H9 (cell line): ENCODE data around the gene GPM6B. TPM values are rescaled to one million over a fixed set of nuclear protein-coding genes. Genes with fewer than 3 reads are reported as not detected.

ENCODE experiments used
- DNase-seq: peaks from one replicate; pipeline ENCODE4 v3.0.0-alpha.2; 2017
- H2AFZ ChIP-seq: one replicate; pipeline ENCODE4 v1.6.1; 2013; ENCODE audit warnings: mild to moderate bottlenecking, low read length, control low read depth, moderate library complexity
- H2AK5ac ChIP-seq: 2 replicates; pipeline ENCODE4 v1.6.1; 2013; ENCODE audit warnings: low read length, control low read depth, mixed read lengths; ENCODE audit not compliant: insufficient read length
- H2BK120ac ChIP-seq: one replicate; pipeline ENCODE4 v1.6.1; 2013; ENCODE audit warnings: low read depth, mild to moderate bottlenecking, low read length, control low read depth, inconsistent platforms; ENCODE audit not compliant: poor library complexity, severe bottlenecking
- H2BK12ac ChIP-seq: 2 replicates; pipeline ENCODE4 v1.6.1; 2013; ENCODE audit warnings: low read length, control low read depth, mixed read lengths, low read depth; ENCODE audit not compliant: insufficient read length
- H2BK15ac ChIP-seq: 2 replicates; pipeline ENCODE4 v1.6.1; 2013; ENCODE audit warnings: low read depth, low read length, control low read depth
- H2BK20ac ChIP-seq: one replicate; pipeline ENCODE4 v1.6.1; 2013; ENCODE audit warnings: low read depth, mild to moderate bottlenecking, low read length, control low read depth, inconsistent platforms; ENCODE audit not compliant: poor library complexity, severe bottlenecking
- H2BK5ac ChIP-seq: 2 replicates; pipeline ENCODE4 v1.6.1; 2013; ENCODE audit warnings: low read length, control low read depth, mixed read lengths; ENCODE audit not compliant: insufficient read length
- H3K14ac ChIP-seq: 2 replicates; pipeline ENCODE4 v1.6.1; 2013; ENCODE audit warnings: low read length, control low read depth; ENCODE audit not compliant: insufficient read depth
- H3K18ac ChIP-seq: 2 replicates; pipeline ENCODE4 v1.6.1; 2013; ENCODE audit warnings: low read depth, mild to moderate bottlenecking, mixed read lengths, low read length, control low read depth; ENCODE audit not compliant: insufficient read length
- H3K23ac ChIP-seq: 2 replicates; pipeline ENCODE4 v1.6.1; 2013; ENCODE audit warnings: low read length, control low read depth, mixed read lengths, low read depth; ENCODE audit not compliant: insufficient read length
- H3K23me2 ChIP-seq: 2 replicates; pipeline ENCODE4 v1.6.1; 2013; ENCODE audit warnings: low read depth, mild to moderate bottlenecking, mixed read lengths, low read length, control low read depth; ENCODE audit not compliant: insufficient read length, poor library complexity, severe bottlenecking
- H3K27ac ChIP-seq: 2 replicates; pipeline ENCODE4 v1.5.1; 2013; ENCODE audit warnings: low read length, control low read depth, mixed read lengths, low read depth; ENCODE audit not compliant: insufficient read length
- H3K27me3 ChIP-seq: 2 replicates; pipeline ENCODE4 v1.6.1; 2013; ENCODE audit warnings: low read length, control low read depth, inconsistent platforms; ENCODE audit not compliant: insufficient read depth
- H3K4ac ChIP-seq: 2 replicates; pipeline ENCODE4 v1.6.1; 2013; ENCODE audit warnings: low read depth, mild to moderate bottlenecking, control low read depth, inconsistent platforms, low read length, moderate library complexity
- H3K4me1 ChIP-seq: 2 replicates; pipeline ENCODE4 v1.6.1; 2013; ENCODE audit warnings: low read length, control low read depth, inconsistent platforms; ENCODE audit not compliant: insufficient read depth
- H3K4me2 ChIP-seq: 2 replicates; pipeline ENCODE4 v1.6.1; 2013; ENCODE audit warnings: low read length, control low read depth, mixed read lengths; ENCODE audit not compliant: insufficient read length, insufficient read depth
- H3K56ac ChIP-seq: 2 replicates; pipeline ENCODE4 v1.6.1; 2013; ENCODE audit warnings: low read depth, mild to moderate bottlenecking, mixed read lengths, low read length, control low read depth; ENCODE audit not compliant: insufficient read length
- H3K79me1 ChIP-seq: 2 replicates; pipeline ENCODE4 v1.6.1; 2013; ENCODE audit warnings: low read depth, mild to moderate bottlenecking, moderate library complexity, low read length, control low read depth, inconsistent platforms; ENCODE audit not compliant: insufficient read depth, poor library complexity, severe bottlenecking
- H3K79me2 ChIP-seq: 2 replicates; pipeline ENCODE4 v1.6.1; 2013; ENCODE audit warnings: low read length, control low read depth, inconsistent platforms; ENCODE audit not compliant: insufficient read depth
- H3K9ac ChIP-seq: 2 replicates; pipeline ENCODE4 v1.6.1; 2013; ENCODE audit warnings: low read length, control low read depth, mixed read lengths; ENCODE audit not compliant: insufficient read length; ENCODE audit errors: extremely low read depth
- H3K9me3 ChIP-seq: one replicate; pipeline ENCODE4 v1.6.1; 2013; ENCODE audit warnings: low read depth, low read length, inconsistent platforms; ENCODE audit not compliant: control insufficient read depth
- H3T11ph ChIP-seq: one replicate; pipeline ENCODE4 v1.6.1; 2013; ENCODE audit warnings: mild to moderate bottlenecking, low read length, control low read depth, inconsistent platforms
- H4K20me1 ChIP-seq: one replicate; pipeline ENCODE4 v1.6.1; 2013; ENCODE audit not compliant: control insufficient read depth, insufficient read length, insufficient read depth
- H4K5ac ChIP-seq: 2 replicates; pipeline ENCODE4 v1.6.1; 2013; ENCODE audit warnings: low read depth, mild to moderate bottlenecking, mixed read lengths, low read length, control low read depth; ENCODE audit not compliant: insufficient read length
- H4K8ac ChIP-seq: replicated peaks from 2 replicates; pipeline ENCODE4 v1.6.1; 2013; ENCODE audit warnings: low read length, control low read depth, mixed read lengths, low read depth; ENCODE audit not compliant: insufficient read length
- H4K91ac ChIP-seq: 2 replicates; pipeline ENCODE4 v1.6.1; 2013; ENCODE audit warnings: low read depth, mild to moderate bottlenecking, moderate library complexity, mixed read lengths, low read length, control low read depth; ENCODE audit not compliant: insufficient read length
- H3K27ac Mint-ChIP-seq, 3 experiments: 2 replicates in 2 of 3; 3 replicates in 1 of 3; pipeline ENCODE4 v1.8.0; 2020 to 2021; ENCODE audit warnings: mixed read lengths in 3 of 3, mild to moderate bottlenecking in 1 of 3, moderate library complexity in 1 of 3
- H3K27me3 Mint-ChIP-seq: 2 replicates; pipeline ENCODE4 v1.8.0; 2021; ENCODE audit warnings: low read depth, mild to moderate bottlenecking, moderate library complexity, mixed read lengths
- H3K36me3 Mint-ChIP-seq, 3 experiments: 2 replicates in 2 of 3; 3 replicates in 1 of 3; pipeline ENCODE4 v1.8.0; 2020 to 2021; ENCODE audit warnings: low read depth in 3 of 3, mixed read lengths in 3 of 3; ENCODE audit not compliant: insufficient read depth in 1 of 3
- H3K4me1 Mint-ChIP-seq, 2 experiments: 2 replicates each; pipeline ENCODE4 v1.8.0; 2020; ENCODE audit warnings: mixed read lengths in 2 of 2
- H3K4me3 Mint-ChIP-seq, 2 experiments: 2 replicates in 1 of 2; 3 replicates in 1 of 2; pipeline ENCODE4 v1.8.0; 2020 to 2021; ENCODE audit warnings: mild to moderate bottlenecking in 2 of 2, mixed read lengths in 2 of 2, moderate library complexity in 1 of 2
- H3K9me3 Mint-ChIP-seq, 2 experiments: 2 replicates in 1 of 2; 3 replicates in 1 of 2; pipeline ENCODE4 v1.8.0; 2020; ENCODE audit warnings: mild to moderate bottlenecking in 2 of 2, mixed read lengths in 2 of 2, moderate library complexity in 1 of 2
- CTCF ChIP-seq: fragments of 200-600 bp; sonication (generic); conservative IDR thresholded peaks from 3 replicates; pipeline ENCODE4 v1.8.0; 2021; ENCODE audit warnings: antibody characterized with exemption, mild to moderate bottlenecking
- WGBS: extraction: QIAGEN DNeasy Blood & Tissue Kit; methylation state at CpG from one replicate; pipeline ENCODE4 v1.1.7; 2013; ENCODE audit warnings: missing lambda C conversion rate, low lambda C conversion rate, mixed read lengths; ENCODE audit not compliant: insufficient read length; ENCODE audit errors: extremely low coverage; 5-methylcytosine and 5-hydroxymethylcytosine counted together
- total RNA-seq: library from RNA; stranded (reverse); gene quantifications from 2 replicates; pipeline ENCODE4 v1.2.1, GENCODE V29; 2021

Gene GPM6B
- total RNA-seq, 1 experiment from 2014 or later: 73.9 TPM

- Histone ChIP-seq H3K18ac (no peak overlapping the region), H3K23ac (no peak overlapping the region), H2BK20ac (no peak overlapping the region), H3K56ac (no peak overlapping the region), H3K9ac (no peak overlapping the region), H3K4me2 (no peak overlapping the region), H2AFZ (no peak overlapping the region), H3K27ac (no peak overlapping the region), H3K4me1 (peaks cover 8% of the 10 kb centered on the region; the same call in 1 of the 2 replicates), H3T11ph (no peak overlapping the region), H2BK120ac (no peak overlapping the region), H3K23me2 (no peaks in the 10 kb centered on the region), H2BK15ac (no peak overlapping the region), H3K14ac (no peak overlapping the region), H4K5ac (no peak overlapping the region), H2BK12ac (no peak overlapping the region), H3K79me2 (no peaks in the 10 kb centered on the region), H3K4ac (no peak overlapping the region), H3K27me3 (no peaks in the 10 kb centered on the region; the same call in 1 of the 2 replicates), H3K79me1 (no peaks in the 10 kb centered on the region), H2BK5ac (no peak overlapping the region), H3K9me3 (no peaks in the 10 kb centered on the region), H2AK5ac (no peak overlapping the region), H4K20me1 (no peaks in the 10 kb centered on the region), H4K91ac (no peak overlapping the region), H4K8ac (no peak overlapping the region)
- H3K27ac Mint-ChIP-seq: peak overlapping the region in 1 of 3 experiments; percentile 21; a peak in 1 of 7 replicates
- H3K9me3 Mint-ChIP-seq: peaks cover 13 to 29% of the 10 kb centered on the region in 2 experiments
- no CpG with 5 or more reads among the region's 8 CpGs for WGBS
- H3K36me3 Mint-ChIP-seq: peaks cover 0 to 67% (median 29%) of the 10 kb centered on the region in 3 experiments; a peak in 6 of 7 replicates
- H3K27me3 Mint-ChIP-seq: no peaks in the 10 kb centered on the region
- H3K4me3 Mint-ChIP-seq: no peak overlapping the region
- H3K4me1 Mint-ChIP-seq: peaks cover 33 to 49% of the 10 kb centered on the region in 2 experiments
- no peak for TF ChIP-seq CTCF
- no peak for DNase-seq
These were observed 57.7 kb downstream of the GPM6B start for GRCh38 chrX:13759152-13759718.
